Gastrocnemius medialis (tissue), 4 donors: ENCODE results near the gene FBXO46.

ENCODE experiments used
- CTCF ChIP-seq, 5 experiments: fragments of 450-650 bp in 3 of 5; fragments of 200-600 bp in 2 of 5; sonication (generic) in 2 of 5; IDR thresholded peaks in 4 of 5; conservative IDR thresholded peaks in 1 of 5; 1 replicate in 4 of 5; 2 replicates in 1 of 5; pipeline ENCODE4 v1.5.1; 2016 to 2019; ENCODE audit warnings: antibody characterized with exemption in 5 of 5, mild to moderate bottlenecking in 3 of 5, moderate library complexity in 3 of 5
- POLR2A ChIP-seq, 2 donors: fragments of 450-650 bp; IDR thresholded peaks; one replicate each; pipeline ENCODE4 v1.6.1; 2017; ENCODE audit warnings: antibody characterized with exemption in 2 of 2, mild to moderate bottlenecking in 2 of 2, moderate library complexity in 2 of 2

GRCh38 chr19:45693106-45693788 is 37.4 kb downstream of the FBXO46 start:
- TF ChIP-seq POLR2A (IDR thresholded peaks at IDR 0.05) = no peak
- TF ChIP-seq CTCF (IDR thresholded peaks at IDR 0.05 in 4 of 5, conservative IDR thresholded peaks at IDR 0.05 in 1 of 5) = peak; percentile 75 to 93 (median 86)
